ENCODE measurements around the gene UCK2. TPM values are rescaled to one million over a fixed set of nuclear protein-coding genes. Genes with fewer than 3 reads are reported as not detected.

Gene UCK2
- total RNA-seq, 1 donor from 2014 or later = 112 TPM

DNA sequence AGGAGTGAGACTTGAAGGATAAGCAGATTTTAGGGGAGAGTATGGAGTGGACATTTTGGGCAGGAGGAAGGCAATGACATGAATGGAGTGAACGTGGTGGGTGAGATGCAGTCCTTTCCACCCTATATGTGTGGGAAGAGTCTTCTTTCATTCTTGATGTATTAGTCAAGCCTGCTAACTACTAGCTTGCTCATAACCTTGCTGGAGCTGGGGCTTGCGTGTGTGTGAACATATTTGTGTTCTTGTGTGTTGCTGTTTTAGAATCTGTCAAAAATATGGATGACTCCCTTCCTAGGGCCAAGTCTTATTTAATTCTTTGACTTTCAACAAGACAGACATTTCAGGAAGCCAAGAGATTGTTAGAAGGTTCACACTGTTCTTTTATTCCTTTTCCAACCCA is 132.7 kb downstream of the UCK2 start:
- intact Hi-C loops (cut with micrococcal nuclease) = no loop called here

DNA sequence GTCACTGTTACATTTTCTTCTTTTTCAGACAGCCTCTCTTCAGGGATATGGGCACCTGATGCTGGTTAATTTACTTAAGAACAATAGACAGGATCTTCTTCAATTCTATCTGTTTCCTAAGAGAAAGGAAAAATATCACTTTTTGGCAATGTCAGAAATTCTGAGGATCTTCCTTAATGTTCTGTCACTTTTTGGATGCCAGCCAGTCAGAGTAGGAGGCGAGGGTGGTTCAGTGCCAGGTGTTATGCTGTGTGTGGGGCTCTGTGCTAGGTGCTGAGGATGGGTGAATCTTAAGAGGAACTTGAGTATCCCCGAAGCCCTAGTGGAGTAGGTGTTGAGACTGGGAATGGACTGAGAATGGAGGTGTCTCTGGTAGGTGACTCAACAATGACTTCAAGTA is 133.5 kb downstream of the UCK2 start:
- Mint-ChIP-seq H3K4me3 (no peak overlapping the region), H3K27ac (no peak overlapping the region), H3K36me3 (ENCODE audit: low read depth) (no peaks in the 10 kb centered on the region), H3K9me3 (no peaks in the 10 kb centered on the region), H3K27me3 (ENCODE audit: insufficient read depth) (peaks cover 6% of the 10 kb centered on the region), H3K4me1 (ENCODE audit: low read depth) (no peaks in the 10 kb centered on the region)
- DNase-seq (ENCODE audit: low spot score) = no peak
- intact Hi-C loops (cut with micrococcal nuclease) = no loop called here

More for the DNA sequence above, 132.7 kb downstream of the UCK2 start:
- H3K4me1 Mint-ChIP-seq (ENCODE audit: low read depth) = no peaks in the 10 kb centered on the region
- no peak overlapping the region for H3K4me3 Mint-ChIP-seq
- peaks cover 6% of the 10 kb centered on the region for H3K27me3 Mint-ChIP-seq (ENCODE audit: insufficient read depth)
- DNase-seq (ENCODE audit: low spot score) = no peak
- no peaks in the 10 kb centered on the region for H3K36me3 Mint-ChIP-seq (ENCODE audit: low read depth)
- no peak overlapping the region for H3K27ac Mint-ChIP-seq
- H3K9me3 Mint-ChIP-seq = no peaks in the 10 kb centered on the region

Other genes starting within 250 kb of the UCK2 start
- gene MGST3, start 196.4 kb upstream of the UCK2 start, total RNA-seq = 23.3 and 25.1 TPM in 2 replicates
- 41.7 and 42.8 TPM in 2 replicates for gene ALDH9A1, start 129.1 kb upstream of the UCK2 start, total RNA-seq
- gene TMCO1, start 58.7 kb upstream of the UCK2 start, total RNA-seq = 97.1 and 102 TPM in 2 replicates